Thyroid gland (tissue), 4 donors: ENCODE data around the gene ZNF835.

Experiments
- POLR2A ChIP-seq, 2 donors: fragments of 450-650 bp; IDR thresholded peaks; one replicate each; pipeline ENCODE4 v1.6.1; 2017; ENCODE audit warnings: antibody characterized with exemption in 2 of 2, mild to moderate bottlenecking in 2 of 2, moderate library complexity in 1 of 2
- TF ChIP-seq, protein P1 (sequence below), 6 experiments: fragments of 200-600 bp in 3 of 6; fragments of 450-650 bp in 3 of 6; sonication (generic) in 3 of 6; IDR thresholded peaks; one replicate each; pipeline ENCODE4 v1.5.1; 2016 to 2019; ENCODE audit warnings: antibody characterized with exemption in 6 of 6, mild to moderate bottlenecking in 2 of 6, inconsistent platforms in 1 of 6, moderate library complexity in 1 of 6

- TF ChIP-seq, protein P1, sequence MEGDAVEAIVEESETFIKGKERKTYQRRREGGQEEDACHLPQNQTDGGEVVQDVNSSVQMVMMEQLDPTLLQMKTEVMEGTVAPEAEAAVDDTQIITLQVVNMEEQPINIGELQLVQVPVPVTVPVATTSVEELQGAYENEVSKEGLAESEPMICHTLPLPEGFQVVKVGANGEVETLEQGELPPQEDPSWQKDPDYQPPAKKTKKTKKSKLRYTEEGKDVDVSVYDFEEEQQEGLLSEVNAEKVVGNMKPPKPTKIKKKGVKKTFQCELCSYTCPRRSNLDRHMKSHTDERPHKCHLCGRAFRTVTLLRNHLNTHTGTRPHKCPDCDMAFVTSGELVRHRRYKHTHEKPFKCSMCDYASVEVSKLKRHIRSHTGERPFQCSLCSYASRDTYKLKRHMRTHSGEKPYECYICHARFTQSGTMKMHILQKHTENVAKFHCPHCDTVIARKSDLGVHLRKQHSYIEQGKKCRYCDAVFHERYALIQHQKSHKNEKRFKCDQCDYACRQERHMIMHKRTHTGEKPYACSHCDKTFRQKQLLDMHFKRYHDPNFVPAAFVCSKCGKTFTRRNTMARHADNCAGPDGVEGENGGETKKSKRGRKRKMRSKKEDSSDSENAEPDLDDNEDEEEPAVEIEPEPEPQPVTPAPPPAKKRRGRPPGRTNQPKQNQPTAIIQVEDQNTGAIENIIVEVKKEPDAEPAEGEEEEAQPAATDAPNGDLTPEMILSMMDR (IDR thresholded peaks at IDR 0.05): no peak
- no peak for TF ChIP-seq POLR2A (IDR thresholded peaks at IDR 0.05)
Measured at GRCh38 chr19:56689198-56689597, 17.6 kb upstream of the ZNF835 start.
